Cerebellar nuclear complex (tissue), 1 donor: ENCODE measurements around the gene CD6.

Source experiments
- DNase-seq, 2 experiments: peaks; one replicate each; lab custom pipeline; 2025; lab: John Stamatoyannopoulos, UW

The CD6 gene

DNA sequence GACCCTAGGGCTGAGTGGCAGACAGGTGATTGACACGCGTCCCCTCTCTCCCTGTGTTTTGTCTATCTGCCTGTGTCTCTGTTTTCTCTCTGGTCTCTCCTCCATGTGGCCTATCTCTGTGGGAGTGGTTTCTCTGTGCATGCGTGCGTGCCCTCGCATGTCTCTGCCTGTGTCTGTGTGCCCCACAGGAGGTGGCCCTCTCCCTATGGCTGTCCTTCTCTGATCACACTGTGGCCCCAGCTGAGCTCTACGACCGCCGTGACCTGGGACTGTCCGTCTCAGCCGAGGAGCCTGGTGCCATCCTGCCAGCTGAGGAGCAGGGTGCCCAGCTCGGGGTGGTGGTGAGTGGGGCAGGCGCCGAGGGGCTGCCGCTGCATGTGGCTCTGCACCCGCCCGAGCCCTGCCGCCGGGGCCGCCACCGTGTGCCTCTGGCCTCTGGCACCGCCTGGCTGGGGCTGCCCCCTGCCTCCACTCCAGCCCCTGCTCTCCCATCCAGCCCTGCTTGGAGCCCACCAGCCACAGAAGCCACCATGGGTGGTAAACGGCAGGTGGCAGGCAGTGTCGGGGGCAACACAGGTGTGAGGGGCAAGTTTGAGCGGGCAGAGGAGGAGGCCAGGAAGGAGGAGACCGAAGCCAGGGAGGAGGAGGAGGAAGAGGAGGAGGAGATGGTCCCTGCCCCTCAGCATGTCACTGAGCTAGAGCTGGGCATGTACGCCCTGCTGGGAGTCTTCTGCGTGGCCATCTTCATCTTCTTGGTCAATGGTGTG lies 35.6 kb upstream of the CD6 start:
- no peak for DNase-seq

- DNase-seq, result no peak
Observed at GRCh38 chr11:60936467-60937143, 34.9 kb upstream of the CD6 start.

- no peak for DNase-seq
Observed at GRCh38 chr11:60937144-60937527, 34.3 kb upstream of the CD6 start.

DNA sequence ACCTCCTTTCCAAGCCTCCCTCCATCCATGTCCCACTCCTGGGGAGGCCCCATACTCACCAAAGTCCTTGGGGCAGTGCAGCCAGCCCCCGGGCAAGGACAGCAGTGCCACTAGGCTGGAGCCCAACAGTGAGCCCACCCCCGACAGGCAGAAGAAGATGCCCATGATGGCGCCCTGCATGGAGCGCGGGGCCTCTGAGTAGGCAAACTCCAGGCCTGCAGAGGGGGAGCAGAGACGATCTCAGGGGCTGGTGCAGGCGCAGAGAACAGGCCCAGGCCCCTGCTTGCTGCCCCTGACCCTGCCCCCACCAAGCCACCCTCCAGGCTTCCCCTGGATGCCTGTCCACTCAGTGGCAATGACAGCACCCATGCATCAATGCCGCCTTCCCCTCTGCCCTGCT lies 33.7 kb upstream of the CD6 start:
- DNase-seq, result no peak

- no peak for DNase-seq
Observed at GRCh38 chr11:60938500-60938899, 33.0 kb upstream of the CD6 start.

DNA sequence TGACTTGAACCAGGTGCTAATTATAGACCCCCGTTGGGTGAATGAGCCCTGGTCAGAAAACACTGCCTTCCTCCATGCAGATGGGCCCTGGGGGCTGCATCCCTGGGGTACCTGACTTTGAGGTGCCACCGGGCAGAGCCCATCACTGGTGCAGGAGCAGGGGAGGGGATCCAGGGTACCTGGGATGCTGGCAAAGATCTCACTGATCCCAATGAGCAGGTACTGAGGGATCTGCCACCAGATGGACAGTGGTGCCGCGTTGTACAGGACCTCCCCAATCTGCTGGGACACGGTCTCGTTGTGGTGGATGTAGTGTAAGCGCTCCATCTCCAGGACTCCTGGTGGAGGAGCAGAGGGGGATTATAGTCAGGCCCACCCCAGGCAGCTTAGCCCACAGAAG lies 32.2 kb upstream of the CD6 start:
- no peak for DNase-seq

- no peak for DNase-seq
Observed at GRCh38 chr11:60939855-60940254, 31.6 kb upstream of the CD6 start.

- DNase-seq, result no peak
Observed at GRCh38 chr11:60941371-60942119, 29.9 kb upstream of the CD6 start.

DNA sequence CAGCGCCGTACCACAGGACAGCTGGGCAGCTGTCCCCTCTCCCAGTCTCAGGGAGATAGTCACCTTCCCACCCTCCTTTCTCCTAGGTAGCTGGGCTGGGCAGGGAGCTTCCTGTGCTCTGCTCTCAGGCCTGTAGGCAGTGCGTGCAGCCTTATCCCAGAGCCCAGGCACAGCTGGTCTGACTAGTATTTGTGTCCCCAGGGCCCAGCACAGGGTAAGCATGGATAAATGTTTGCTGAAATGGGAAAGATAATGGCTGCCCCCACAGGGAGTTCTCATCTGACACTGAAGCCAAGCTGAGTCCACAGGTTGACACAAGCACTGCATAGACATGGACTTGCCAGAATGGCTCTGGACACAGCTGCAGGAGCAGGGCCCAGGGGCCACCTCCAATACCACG lies 29.3 kb upstream of the CD6 start:
- no peak for DNase-seq

GRCh38 chr11:60942970-60943565 lies 28.4 kb upstream of the CD6 start:
- no peak for DNase-seq

DNA sequence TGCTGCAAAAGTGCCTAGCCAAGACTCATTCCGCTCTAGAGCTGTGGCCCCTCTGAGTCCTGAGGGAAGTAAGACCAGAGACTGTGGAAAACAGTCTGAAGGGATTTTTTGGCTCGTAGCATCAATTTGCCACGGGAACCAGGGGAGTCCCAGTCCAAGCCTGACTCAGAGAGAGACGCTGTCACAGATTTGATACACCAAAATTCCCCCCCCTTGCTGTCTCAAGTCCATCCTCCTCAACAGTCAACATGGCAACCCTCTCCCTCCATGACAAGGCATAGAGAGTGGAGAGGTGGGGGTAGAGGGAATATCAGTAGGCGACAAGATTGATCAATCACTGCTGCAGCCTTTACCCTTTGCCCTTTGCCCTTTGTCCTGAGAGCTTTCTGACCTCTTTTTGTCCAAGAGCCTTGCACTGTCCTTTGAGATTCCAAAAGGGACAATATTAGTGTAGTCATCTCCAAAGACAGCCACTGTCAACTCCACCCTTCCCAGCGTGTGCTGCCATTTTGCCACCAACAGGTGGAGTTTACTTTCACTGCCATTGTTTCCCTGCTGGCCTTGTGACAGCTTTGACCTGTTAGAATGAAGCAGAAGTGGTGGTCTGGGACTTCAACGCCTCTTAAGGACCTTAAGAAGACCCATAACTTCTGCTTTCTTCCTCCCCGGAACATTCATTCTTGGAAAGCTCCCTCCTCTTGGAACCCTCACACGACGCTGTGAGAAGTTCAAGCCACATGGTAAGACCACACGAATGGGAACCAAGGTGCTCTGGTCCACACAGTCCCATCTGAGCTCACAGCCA lies 26.8 kb upstream of the CD6 start:
- DNase-seq, result no peak

DNA sequence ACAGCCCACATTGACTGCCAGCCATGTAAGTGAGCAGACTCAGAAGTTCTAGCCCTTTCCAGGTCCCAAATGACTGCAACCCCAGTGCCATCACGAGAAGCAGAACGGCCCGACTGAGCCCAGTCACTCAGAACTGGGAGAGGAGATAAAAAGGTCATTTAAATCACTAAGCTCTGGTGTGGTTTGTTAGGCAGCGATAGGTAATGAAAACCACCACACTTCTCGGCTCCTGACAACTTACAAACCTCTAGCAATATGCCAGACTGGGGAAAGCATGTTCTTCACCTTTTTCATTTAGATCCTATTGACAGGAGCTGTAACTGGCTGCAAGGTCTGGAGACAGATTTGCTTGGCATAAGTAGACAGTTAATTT lies 26.2 kb upstream of the CD6 start:
- DNase-seq, result no peak

- DNase-seq, result no peak
Observed at GRCh38 chr11:60946601-60947264, 24.7 kb upstream of the CD6 start.

GRCh38 chr11:60947700-60948099 lies 23.8 kb upstream of the CD6 start:
- DNase-seq, result no peak

- no peak for DNase-seq
Observed at GRCh38 chr11:60948250-60948649, 23.2 kb upstream of the CD6 start.

DNA sequence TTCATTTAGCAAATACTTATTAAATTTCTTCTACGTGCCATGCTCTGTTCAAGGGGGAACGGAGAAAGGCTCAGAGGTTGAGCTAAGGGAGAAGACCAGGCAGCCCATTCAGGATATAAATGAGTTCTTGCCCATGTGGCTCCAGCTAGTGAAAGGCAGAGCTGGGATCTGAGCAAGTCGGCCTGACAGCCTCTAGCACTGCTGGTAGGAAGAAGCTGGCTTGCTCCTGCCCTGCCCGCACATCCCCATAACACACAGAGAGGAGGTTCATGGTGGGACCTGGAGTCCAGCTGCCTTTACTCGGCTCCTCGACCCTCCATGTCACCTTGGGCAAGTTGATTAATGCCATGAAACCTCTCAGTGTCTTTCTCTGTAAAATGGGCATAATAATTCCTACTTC lies 21.5 kb upstream of the CD6 start:
- DNase-seq, result no peak

DNA sequence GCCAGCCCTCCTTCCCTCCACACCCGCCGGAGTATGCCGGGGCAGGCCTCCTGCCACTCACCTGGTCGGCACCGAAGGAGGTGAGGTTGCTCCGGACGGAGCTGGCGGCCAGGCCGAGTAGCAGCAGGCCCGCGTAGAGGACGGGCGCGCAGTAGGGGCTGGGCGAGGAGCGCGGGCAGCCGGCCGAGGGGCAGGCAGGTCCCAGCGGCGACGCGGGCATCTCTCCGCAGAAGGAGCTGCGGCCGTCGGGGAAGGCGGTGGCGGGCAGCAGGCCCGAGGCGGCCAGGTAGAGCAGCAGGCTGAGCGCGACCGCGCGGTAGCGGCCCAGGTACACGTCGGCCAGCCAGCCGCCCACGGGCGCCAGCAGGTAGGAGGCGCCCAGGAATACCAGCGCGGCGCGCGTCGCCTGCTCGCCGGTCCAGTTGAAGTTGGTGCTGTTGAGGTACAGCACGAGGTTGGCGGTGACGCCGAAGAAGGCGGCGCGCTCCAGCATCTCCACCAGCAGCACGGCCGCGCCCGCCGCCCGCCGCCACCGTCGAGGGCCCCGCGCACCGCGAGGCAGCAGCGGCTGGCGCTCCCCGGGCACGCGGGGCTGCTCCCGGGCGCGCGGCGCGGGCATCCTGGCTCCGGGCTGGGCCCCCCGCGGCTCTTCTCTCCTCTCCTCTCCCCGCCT lies 20.4 kb upstream of the CD6 start:
- DNase-seq, result no peak

- no peak for DNase-seq
Observed at GRCh38 chr11:60951606-60951903, 19.9 kb upstream of the CD6 start.

GRCh38 chr11:60951904-60952741 lies 19.4 kb upstream of the CD6 start, which contains the start of gene SLC15A3:
SLC15A3 (minus strand) TSS chr11:60952176; CDS start chr11:60951551, 625 bp downstream.
- no peak for DNase-seq

- DNase-seq, result no peak
Observed at GRCh38 chr11:60952742-60953170, 18.7 kb upstream of the CD6 start.
